ENCODE results near the gene SMYD3.
"Not testable (repeated sequence)": the region's sequence is repeated elsewhere in the genome, so short reads cannot be mapped to it uniquely, and the experiment has no call there.

SMYD3 gene

GRCh38 chr1:245730801-245731200 lies 776.3 kb downstream of the SMYD3 start:
- DNase-seq = no peak

GRCh38 chr1:245728035-245728434 lies 779.0 kb downstream of the SMYD3 start:
- DNase-seq = not testable (repeated sequence)

GRCh38 chr1:245721488-245721887 lies 785.6 kb downstream of the SMYD3 start:
- no peak for DNase-seq

GRCh38 chr1:245718951-245719350 lies 788.1 kb downstream of the SMYD3 start:
- DNase-seq = no peak

- no peak for DNase-seq
These were observed 789.0 kb downstream of the SMYD3 start for GRCh38 chr1:245718123-245718522.

- no peak for DNase-seq
These were observed 789.5 kb downstream of the SMYD3 start for GRCh38 chr1:245717611-245718010.

- no peak for DNase-seq
These were observed 790.5 kb downstream of the SMYD3 start for GRCh38 chr1:245716561-245716960.

GRCh38 chr1:245715970-245716369 lies 791.1 kb downstream of the SMYD3 start:
- no peak for DNase-seq

GRCh38 chr1:245715291-245715701 lies 791.8 kb downstream of the SMYD3 start:
- no peak for DNase-seq

- DNase-seq = not testable (repeated sequence)
These were observed 793.1 kb downstream of the SMYD3 start for GRCh38 chr1:245714027-245714426.

- no peak for DNase-seq
These were observed 795.8 kb downstream of the SMYD3 start for GRCh38 chr1:245710961-245711903.

GRCh38 chr1:245707941-245708340 lies 799.1 kb downstream of the SMYD3 start:
- no peak for DNase-seq

- no peak for DNase-seq
These were observed 802.3 kb downstream of the SMYD3 start for GRCh38 chr1:245704765-245705164.

- DNase-seq = no peak
These were observed 802.7 kb downstream of the SMYD3 start for GRCh38 chr1:245704341-245704740.

GRCh38 chr1:245702346-245702745 lies 804.7 kb downstream of the SMYD3 start:
- no peak for DNase-seq

- no peak for DNase-seq
These were observed 805.4 kb downstream of the SMYD3 start for GRCh38 chr1:245701631-245702030.

- DNase-seq = no peak
These were observed 806.4 kb downstream of the SMYD3 start for GRCh38 chr1:245700631-245701030.

Measured in midbrain (tissue), 1 donor.